NCI-H1105 (cell line): Measurements from ENCODE around the gene PCDH9.
"Not testable (repeated sequence)": the region's sequence is repeated elsewhere in the genome, so short reads cannot be mapped to it uniquely, and the experiment has no call there.

ENCODE experiments used
- DNase-seq: peaks from one replicate; lab custom pipeline; 2025; lab: John Stamatoyannopoulos, UW

The PCDH9 gene

DNA sequence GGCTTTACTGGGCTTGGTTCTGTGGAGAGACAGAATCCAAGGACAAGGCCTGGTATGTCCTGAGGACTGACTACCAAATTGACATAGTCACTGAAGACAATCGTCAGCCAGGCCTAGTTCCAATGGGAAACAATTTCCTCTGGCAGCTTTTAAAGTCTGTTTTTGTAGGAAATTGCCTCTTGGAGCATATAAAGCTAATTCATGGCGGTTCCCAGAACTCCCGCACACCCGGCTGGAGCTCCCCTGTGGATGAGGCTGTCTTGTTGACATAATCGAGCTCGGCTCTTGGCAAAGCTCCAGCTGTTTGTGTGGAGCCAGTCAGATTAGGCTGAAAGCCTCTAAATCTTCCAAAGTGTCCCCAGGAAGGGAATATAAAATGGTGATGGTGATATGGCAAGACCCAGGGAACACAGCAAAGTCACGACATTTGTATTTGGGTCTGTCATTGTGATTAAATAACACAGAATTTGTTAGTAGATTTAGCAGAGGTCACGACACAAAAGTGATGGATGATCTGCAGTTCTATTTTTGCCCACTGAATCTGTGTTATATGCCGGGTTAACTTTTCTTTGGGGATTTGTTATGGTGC lies 395.0 kb downstream of the PCDH9 start:
- DNase-seq = peak; percentile 97

DNA sequence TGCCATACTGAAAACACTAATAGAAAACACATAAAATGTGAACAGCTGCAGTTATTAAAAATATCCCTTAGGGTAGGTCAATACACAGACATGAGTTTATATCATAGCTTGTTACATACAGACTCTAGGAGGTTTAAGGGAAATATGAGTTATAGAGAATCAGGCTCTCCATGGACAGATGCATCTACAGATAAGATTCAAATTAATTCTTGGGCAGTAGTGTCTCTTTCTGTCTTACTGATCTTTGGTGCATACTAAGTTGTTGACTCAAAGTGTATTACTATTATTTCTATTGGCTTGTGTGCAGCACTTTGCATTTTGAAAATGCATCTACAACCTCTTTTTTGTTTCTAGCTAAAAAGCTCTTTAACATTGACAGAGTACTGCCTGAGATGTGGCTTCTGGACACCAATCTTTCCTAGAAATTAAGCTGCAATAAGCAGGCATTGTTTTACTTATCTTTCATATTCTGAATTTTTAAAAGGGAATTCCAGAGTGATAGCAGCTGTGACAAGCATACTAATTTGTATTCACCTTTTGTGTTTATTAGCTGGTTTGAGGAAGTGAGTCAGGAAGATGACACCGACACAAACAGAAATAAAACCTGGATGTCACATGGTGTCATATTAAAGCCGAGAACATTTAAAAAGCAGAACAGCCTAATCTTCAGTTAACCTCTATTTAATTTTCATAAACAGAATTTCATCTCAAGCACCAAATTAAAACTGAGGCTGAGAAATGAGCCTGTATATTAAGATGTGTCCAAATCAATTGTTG lies 399.0 kb downstream of the PCDH9 start:
- no peak for DNase-seq

DNA sequence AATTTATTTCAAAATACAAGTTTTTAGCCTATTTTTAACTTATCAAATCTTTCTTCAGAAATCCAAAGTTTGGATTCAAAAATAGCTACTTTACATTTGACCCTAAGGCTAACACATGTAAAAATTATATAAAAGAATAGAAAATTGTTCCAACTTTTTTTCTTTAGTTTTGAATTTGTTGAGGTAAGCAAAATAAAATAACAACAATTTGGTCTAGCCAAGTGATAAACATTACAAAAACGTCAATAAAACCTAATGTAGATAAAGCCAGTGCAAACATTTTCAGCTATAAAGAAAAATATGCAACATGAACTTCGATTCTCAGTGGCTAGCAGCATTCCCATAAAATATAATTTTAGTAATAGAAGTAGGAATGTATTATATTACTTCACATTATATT lies 400.3 kb downstream of the PCDH9 start:
- DNase-seq = no peak

DNA sequence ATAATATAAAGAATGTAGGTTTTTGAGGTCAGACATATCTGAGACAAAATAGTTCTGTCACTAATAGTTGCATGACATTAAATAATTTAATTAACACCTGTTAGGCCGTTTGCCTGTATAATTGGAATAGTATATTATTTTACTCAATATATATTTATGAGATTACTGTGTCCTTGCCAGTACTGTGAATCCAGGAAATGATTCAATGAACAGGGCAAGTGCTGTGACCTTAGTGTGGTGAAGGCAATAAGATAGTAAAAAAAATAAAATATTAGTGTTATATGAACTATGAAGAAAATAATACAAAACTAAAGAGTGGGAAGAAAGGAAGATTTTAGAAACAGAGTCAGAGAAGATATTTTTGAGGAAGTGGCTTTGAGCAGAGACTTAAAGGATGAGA lies 403.7 kb downstream of the PCDH9 start:
- DNase-seq = no peak

DNA sequence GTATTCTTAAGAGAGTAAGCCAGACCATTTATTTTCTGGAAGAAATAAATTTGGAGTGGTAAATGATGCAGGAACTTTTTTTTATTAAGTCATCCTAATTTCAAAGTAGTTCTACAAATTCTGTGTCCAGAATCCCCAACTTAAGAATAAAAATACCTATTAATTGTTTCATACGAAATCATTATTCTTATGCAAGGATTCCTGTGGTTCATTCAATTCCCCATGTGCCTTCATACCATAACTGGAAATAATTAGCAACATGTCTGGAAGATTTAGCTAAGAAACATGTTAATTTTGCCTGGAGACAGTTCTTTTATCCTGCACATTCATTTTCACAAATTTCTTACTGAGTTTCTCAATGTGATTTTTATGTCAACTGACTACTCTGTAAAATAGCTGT lies 408.6 kb downstream of the PCDH9 start:
- DNase-seq = no peak

DNA sequence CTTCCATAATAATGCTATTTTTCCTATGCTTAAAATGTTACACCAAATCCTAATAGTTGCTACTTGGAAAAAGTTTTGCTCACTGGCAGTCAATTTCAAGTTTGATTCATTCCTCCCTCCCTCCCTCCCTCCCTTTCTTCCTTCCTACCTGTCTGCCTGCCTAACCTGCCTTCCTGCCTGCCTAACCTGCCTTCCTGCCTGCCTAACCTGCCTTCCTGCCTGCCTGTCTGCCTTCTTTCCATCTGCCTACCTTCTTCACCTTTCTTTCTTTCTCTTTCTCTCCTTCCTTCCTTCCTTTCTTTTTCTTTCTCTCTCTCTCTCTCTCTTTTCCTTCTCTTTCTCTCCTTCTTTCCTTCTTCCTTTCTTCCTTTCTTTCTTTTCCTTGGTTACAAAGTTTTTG lies 418.7 kb downstream of the PCDH9 start:
- no peak for DNase-seq

DNA sequence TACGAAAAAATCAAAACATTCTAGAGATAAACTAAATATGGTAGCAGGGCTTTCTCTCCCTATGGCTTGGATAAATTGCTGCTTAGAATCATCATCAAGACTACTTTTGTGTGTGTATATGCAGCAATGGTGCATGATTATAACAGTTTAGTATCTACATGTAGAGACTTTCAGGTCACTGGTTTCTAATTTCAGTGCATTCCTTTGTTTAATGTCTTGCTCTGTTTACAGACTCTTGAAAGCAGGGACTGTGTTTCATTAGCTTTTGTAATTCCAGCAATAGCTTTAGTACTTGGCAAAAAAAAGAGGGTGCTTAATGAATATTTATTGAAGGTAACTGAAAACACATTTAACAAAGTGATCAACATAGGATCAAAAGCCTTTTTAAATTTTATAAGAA lies 420.7 kb downstream of the PCDH9 start:
- DNase-seq = peak; percentile 65

DNA sequence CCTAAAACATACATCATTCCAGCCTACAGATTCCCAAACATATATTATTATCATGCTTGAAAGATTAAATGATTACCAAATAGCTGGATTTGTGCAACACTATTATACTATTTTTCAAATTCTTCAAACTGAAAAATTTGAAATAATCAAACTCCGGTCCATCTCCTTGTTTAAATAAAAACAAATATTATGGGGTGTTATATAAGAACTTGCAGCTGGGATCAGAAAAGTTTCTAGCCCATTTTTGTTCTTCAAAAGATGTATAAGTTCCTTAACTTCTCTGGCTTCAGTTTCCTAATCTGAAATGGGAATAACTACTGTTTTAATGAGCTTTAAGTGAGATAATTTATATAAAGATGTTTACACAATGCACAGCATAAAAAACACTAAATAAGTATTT lies 422.9 kb downstream of the PCDH9 start:
- DNase-seq = no peak

DNA sequence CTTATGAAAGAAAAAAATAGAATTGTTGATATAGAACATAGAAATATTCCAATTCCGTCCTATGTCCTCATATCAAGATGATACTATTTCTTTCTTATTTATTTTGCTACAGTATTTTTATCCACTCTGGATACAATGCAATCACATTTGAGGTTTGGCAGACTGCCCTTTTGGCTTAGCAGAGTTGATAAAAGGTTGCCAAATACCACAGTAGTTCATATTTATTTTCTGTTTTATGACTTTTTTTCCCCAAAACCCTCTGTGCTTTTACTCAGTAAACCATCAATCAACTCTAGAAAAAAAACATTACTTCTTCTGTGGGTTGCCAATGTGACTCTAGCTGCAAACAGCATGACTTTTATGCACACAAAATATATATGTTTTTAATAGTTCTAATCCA lies 424.5 kb downstream of the PCDH9 start:
- peak; percentile 21 for DNase-seq

DNA sequence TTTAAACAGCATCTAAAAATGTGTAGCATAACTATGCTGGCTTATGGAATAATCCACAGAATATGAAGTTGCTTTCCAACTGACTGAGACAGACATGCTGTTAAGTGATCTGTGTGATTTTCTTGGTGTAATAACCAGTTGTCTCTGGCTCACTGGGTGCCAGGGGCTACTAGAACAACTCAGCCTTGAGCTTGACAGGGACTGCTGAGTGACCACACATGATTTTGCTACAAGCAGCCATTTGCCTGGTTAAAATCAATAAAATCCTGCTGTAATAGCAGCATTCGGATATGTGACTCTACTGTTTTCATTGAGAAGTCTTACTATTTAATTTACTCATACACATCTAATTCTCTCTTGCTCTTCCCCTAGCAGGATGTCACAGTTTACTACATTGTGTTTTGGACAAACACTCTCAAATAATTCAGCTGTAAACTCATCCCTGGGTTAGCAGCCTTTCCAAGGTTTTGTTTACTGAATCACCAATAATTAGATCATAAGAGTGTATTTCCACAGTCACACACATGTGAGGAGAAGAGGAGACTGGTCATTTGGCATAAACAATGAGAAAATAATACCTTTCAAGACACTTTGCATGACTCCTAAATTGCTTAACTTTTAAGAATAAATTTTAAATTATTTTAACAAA lies 426.2 kb downstream of the PCDH9 start:
- DNase-seq = no peak

DNA sequence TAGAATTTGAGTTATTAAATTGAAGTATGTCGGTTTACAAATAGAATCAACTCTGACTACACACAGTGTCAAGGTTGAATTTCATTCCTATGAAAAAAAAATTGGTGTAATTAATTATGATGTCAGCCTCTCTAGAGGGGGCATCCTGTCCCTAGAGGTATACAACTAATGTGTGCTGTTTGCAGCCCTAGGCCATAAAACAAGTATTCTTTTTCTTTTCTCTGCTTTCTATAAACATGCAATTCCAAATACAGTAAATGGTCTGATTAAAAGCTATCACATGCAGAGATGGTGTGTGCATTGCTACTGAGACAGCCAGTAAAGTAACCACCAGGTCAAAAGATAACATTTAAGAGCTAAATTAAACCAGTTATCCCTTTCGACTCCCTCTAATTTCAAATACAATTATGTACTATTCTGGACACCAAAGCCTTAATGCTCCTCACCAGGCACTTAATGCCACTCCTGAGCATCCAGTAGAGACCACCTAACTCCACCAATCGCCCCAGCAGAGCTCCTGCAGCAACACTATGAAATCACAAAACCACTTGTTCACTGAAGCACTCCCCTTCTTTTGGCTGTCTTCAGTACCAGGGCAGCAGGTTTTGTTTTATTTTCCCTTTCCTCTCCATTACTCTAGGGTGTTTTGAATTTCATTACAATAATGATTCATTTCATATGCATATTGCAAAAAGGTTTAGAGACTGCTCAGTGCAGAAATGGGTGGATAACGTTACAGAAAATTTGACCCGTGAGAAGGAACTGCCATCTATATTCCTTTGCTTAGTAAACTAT lies 426.9 kb downstream of the PCDH9 start:
- no peak for DNase-seq

DNA sequence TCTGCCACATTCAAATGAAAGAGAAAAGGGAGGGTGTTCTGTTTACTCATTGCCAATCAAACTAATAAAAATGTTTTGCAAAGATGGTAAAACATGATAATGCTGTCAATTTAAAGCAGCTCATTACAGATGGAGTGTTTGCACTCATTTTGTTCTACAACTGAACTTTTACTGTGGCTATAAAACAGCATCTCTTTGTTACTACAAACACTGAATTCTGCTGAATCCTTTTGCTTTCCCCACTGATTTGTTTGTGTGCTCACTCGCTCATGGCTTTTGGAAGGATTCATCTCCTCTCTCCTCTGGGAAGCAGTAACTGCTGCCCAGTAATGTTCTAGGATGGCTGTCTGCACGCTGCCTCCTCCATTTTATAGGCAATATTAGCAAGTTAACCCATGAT lies 434.5 kb downstream of the PCDH9 start:
- peak; percentile 57 for DNase-seq

DNA sequence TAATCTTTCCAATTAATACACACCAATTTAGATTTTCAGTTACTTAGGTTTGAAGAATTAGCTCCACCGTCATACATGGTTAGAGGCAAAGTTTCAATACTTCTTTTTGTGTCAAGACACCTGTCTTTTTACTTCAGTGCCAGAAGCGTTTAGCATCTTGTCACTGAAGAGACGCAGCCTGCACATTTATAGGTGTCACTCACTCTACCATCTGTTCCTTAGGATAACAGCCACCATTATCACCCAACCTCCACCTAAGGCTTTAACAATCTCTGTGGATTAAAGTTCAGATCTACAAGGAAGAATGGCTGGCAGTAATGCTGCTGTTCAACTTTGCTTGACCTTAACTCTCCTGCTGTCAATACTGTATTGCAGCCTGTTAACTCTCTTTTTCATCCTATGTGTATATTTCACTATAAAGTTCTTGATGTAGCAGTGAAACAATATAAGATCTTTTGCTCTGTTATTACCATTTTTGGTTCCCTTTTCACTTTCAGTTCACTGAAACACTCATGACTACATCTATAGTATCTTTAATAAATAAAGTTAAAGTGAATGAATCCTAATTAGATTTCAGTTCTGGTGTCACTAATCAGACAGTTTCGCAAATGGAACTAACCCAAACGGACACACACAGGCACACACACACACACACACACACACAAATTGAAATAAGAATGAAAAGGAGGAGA lies 435.6 kb downstream of the PCDH9 start:
- DNase-seq = peak; percentile 22

DNA sequence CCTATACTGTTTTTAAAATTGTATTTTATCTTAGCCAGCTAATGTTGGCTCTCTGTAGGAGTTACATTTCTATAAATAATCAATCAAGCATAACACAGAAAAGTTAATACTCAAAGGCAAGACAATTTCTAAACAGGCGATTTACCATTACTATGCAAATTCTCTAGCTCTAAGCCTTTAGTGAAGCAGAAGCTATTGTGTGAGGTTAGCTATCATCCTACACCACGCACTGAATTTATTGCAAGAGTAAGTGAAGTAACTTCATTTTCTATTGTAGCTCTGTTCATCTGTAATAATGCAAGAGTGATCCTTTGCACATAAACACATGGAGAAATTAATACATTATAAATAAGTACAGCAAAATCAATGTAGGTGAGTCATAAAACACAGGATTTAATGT lies 439.3 kb downstream of the PCDH9 start:
- no peak for DNase-seq

DNA sequence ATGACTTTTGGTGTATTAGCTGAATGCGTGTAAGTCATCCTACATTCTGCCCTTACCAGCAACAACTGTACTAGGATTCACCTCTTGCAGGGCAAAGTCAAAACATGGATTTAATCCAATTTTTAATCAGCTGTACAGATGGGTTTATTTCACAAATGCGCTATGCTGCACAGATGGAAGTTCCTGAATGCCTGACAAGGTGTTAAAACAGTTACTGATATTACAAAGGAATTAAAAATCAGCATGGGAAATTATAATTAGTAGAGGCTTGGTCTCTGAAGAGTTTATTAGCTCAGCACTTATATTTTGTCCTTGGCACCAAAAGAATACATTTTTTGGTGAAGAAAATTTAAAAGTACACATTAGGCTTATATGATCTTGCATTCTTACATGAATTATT lies 448.9 kb downstream of the PCDH9 start:
- no peak for DNase-seq

DNA sequence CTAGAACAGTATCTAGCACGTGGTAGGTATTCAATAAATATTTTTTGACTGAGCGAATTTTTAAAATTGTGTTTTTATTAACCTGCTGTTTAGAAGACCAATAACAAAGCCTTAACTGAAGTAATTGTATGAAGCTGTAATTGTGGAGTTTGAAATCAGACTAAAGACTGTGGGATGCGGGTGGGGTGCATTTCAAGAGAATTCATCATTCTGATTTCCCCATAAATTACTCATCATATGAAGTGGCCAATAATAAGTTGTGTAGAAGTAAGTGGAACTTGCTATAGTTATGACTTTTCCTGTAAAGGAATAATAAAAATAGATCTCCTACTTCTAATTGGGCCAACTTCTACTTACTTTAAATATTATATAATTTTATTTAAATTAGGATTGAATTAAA lies 449.3 kb downstream of the PCDH9 start:
- DNase-seq = no peak

DNA sequence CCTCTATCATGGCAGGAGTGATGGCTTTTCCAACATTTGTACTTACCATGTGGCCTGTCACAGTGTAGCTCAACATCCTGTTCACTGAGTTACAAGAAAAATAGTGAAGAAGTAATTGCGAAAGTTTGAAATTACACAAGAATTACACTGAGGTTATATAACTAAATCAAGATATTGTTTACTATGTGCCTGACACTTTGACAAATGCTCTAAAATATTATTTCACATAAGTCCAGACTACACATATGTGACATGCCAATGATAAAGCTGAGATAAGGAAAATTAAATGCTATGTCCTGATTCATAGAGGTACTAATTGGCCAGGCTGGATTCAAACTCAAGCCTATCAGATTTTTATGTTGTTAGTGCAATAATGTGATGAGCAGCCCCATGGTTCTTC lies 451.7 kb downstream of the PCDH9 start:
- DNase-seq = no peak

DNA sequence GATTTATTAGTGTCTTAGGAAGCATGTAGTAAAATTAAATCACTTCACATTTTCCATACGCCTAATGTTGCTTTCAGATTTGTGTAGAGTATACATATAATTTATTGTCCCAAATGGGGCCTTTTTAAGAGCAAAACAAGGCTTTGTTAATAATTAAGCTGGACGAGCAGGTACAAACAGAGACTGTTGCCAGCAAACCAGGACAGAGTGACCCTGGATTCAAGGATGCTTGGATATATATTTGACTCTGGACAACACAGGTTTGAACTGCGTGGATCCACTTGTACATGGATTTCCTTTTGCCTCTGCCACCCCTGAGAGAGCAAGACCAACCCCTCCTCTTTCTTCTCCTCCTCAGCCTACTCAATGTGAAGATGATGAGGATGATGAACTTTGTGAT lies 454.9 kb downstream of the PCDH9 start:
- no peak for DNase-seq

DNA sequence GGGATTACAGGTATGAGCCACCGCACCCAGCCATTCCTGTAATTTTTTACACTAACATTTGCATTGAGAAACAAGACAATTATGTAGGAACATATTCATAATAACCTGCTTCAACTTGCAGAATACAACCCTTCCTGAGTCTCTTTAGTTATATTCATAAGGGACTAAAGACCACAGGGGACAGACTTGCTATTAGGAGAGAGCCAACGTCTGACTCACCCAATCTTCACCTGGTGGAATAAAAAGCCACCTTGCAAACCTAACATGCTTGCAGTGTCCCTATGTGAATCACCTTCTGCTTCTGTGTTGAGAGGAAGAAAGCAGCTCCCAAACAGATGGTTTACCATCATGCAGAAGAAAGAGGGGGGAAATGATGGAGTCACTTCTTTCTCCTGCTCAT lies 456.1 kb downstream of the PCDH9 start:
- DNase-seq = no peak

DNA sequence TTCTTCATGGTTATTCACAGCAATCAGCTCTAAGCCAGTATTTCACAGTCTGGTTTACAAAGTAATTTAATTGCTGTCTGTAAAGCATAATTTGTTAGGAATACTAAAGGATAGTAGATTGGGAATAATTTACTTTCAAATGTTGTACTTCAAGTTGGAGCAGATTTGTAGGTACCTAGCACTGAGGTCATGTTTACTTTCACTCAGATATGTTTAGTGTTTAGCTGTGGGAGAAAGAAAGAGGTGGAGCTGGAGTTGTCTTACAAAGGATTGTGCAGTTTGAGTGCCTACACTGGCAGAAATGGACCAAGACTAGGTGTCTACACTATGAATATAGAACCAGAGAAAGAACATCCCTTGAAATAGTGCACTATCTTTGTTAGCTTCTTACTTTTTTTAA lies 464.6 kb downstream of the PCDH9 start:
- no peak for DNase-seq

DNA sequence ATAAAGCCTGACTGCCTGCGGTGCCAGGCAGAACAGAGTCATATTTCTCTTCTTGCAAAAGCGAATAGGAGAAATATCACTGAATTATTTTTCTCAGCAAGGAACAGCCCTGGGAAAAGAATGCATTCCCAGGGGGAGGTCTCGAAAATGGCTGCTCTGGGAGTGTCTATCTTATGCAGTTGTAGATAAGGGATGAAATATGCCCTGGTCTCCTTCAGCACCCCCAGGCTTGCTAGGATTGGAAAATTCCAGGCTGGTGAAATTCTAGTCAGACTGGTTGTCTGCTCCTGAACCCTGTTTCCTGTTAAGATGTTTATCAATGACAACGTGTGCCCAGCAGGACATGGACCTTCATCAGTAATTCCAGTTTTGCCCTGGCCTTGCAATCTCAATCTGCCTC lies 469.5 kb downstream of the PCDH9 start:
- DNase-seq = not testable (repeated sequence)

DNA sequence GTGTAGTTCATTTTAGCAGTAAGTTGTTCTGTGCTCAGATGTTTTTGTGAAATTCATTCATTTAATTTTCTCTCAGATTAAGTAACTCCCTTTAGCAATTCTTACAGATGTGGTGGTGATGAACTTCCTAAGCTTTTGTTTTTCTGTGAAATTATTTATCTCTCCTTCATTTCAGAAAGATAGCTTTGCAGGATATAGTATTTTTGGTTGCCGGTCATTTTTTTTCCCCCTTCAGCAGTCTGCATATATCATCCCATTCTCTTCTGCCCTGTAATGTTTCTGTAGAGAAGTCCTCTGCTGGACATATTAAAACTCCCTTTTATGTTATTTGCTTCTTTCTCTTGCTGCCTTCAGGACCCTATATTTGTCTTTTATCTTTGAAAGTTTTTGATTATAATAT lies 470.2 kb downstream of the PCDH9 start:
- no peak for DNase-seq
